Bronchial smooth muscle cell (primary cell): ENCODE data around the gene CDC16. TPM values are rescaled to one million over a fixed set of nuclear protein-coding genes. Genes with fewer than 3 reads are reported as not detected.

ENCODE experiments used
- total RNA-seq: library from RNA; depleted of rRNA; stranded (reverse); fragments of >200 nt; gene quantifications from 2 replicates; pipeline ENCODE4 v1.2.1, GENCODE V29; 2014

CDC16 gene
- total RNA-seq = 44.5 and 44.8 TPM in 2 replicates

GRCh38 chr13:114234645-114235421 lies at the start of gene CDC16:
TSS of gene CDC16 (plus strand) at chr13:114234897. CDS start at chr13:114235085, 188 bp downstream.

DNA sequence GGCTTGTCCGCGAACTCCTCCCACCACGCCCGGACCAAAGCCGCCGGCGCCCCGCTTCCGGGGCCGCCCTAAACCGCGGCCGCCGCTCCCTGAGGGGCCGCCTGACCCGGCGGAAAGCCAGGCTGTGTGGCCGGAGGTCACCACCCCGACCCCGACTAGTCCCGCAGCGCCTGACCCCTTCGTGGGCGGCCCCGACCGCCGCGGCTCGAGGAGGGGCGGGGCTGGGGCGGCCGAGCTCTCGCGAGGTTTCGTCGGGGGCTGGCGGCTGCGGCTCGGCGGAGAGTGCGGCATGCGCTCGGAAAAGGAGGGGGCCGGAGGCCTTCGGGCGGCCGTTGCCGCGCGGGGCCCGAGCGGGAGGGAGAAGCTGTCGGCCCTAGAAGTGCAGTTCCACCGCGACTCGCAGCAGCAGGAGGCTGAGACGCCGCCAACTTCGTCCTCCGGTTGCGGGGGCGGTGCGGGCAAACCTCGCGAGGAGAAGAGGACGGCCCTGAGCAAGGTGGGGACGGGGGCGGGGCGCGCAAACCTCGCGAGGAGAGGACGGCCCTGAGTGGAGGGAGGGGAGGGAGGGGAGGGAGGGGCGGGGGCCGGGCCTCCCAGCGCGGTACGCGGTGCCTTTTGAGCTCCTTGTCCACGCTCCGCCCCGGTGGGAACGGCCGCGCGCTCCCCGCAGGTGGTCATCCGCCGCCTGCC lies 46.8 kb downstream of the CDC16 start, which contains the start of gene UPF3A:
Gene UPF3A (plus strand): TSS at position 251 of the 690 bp plus-strand sequence. CDS start 39 bp downstream, at position 290.

GRCh38 chr13:114314074-114314912 lies 79.6 kb downstream of the CDC16 start, which contains the start of gene CHAMP1:
TSS of gene CHAMP1 (plus strand) at chr13:114314503. CDS start at chr13:114323843, 9,340 bp downstream.

Other genes with a start within 250 kb of the CDC16 start
- gene RASA3, start 102.3 kb upstream of the CDC16 start, total RNA-seq = 25.5 and 27.5 TPM in 2 replicates
- not detected in 2 replicates for gene CFAP97D2, start 55.6 kb upstream of the CDC16 start, total RNA-seq
- gene UPF3A, start 46.7 kb downstream of the CDC16 start, total RNA-seq = 18.0 and 26.2 TPM in 2 replicates
- 6.5 and 7.6 TPM in 2 replicates for gene CHAMP1, start 79.6 kb downstream of the CDC16 start, total RNA-seq